CD4-positive, alpha-beta T cell (primary cell): ENCODE results near the gene COX6B1. TPM values are rescaled to one million over a fixed set of nuclear protein-coding genes. Genes with fewer than 3 reads are reported as not detected.

ENCODE experiments used
- ATAC-seq: fragments of 200-7000 bp; cut with Tn5 transposase; one replicate; pipeline ENCODE4 v1.10.0; 2022; ENCODE audit warnings: mild to moderate bottlenecking; ENCODE audit not compliant: poor library complexity
- CTCF ChIA-PET: fragments of 350-600 bp; sonication (Branson Sonifier 250); formaldehyde crosslinking; loops from one replicate; lab custom pipeline; 2021; ENCODE audit warnings: antibody characterized with exemption, inconsistent platforms; lab: Charles Lee
- POLR2A ChIA-PET: fragments of 350-600 bp; sonication (Branson Sonifier 250); formaldehyde crosslinking; loops from one replicate; lab custom pipeline; 2021; ENCODE audit warnings: antibody characterized with exemption, inconsistent platforms; lab: Charles Lee
- DNase-seq, 14 experiments: peaks; one replicate each; pipeline ENCODE4 v3.0.0-alpha.2; 2013 to 2020; ENCODE audit warnings: mixed read lengths in 2 of 14
- H3K27ac ChIP-seq, 2 donors: one replicate each; pipeline versions ENCODE4 v1.5.1 to v1.7.0; 2013; ENCODE audit warnings: low read length in 2 of 2, low read depth in 1 of 2, mild to moderate bottlenecking in 1 of 2
- H3K27me3 ChIP-seq, 2 experiments: 1 replicate in 1 of 2; 2 replicates in 1 of 2; pipeline versions ENCODE4 v1.6.1 to v1.7.0; 2013; ENCODE audit warnings: low read length in 2 of 2, control low read depth in 1 of 2, mild to moderate bottlenecking in 1 of 2, moderate library complexity in 1 of 2; ENCODE audit not compliant: insufficient read depth in 2 of 2, control insufficient read depth in 1 of 2
- H3K36me3 ChIP-seq: one replicate; pipeline ENCODE4 v1.6.1; 2013; ENCODE audit warnings: low read length, control low read depth; ENCODE audit not compliant: insufficient read depth
- H3K4me1 ChIP-seq: one replicate; pipeline ENCODE4 v1.6.1; 2013; ENCODE audit warnings: low read length, control low read depth; ENCODE audit not compliant: insufficient read depth
- H3K4me3 ChIP-seq: one replicate; pipeline ENCODE4 v1.5.1; 2013; ENCODE audit warnings: mild to moderate bottlenecking, low read length, moderate library complexity
- H3K9me3 ChIP-seq, 2 experiments: 1 replicate in 1 of 2; 2 replicates in 1 of 2; pipeline versions ENCODE4 v1.6.1 to v1.7.0; 2013; ENCODE audit warnings: low read length in 2 of 2, mild to moderate bottlenecking in 2 of 2, control low read depth in 1 of 2, moderate library complexity in 1 of 2; ENCODE audit not compliant: control insufficient read depth in 1 of 2, insufficient read depth in 1 of 2
- H3K27ac Mint-ChIP-seq: one replicate; pipeline ENCODE4 v1.8.0; 2020; ENCODE audit warnings: mixed read lengths
- H3K27me3 Mint-ChIP-seq: one replicate; pipeline ENCODE4 v1.8.0; 2021; ENCODE audit warnings: mixed read lengths
- H3K36me3 Mint-ChIP-seq: one replicate; pipeline ENCODE4 v1.8.0; 2021; ENCODE audit warnings: low read depth, mixed read lengths
- H3K4me1 Mint-ChIP-seq: one replicate; pipeline ENCODE4 v1.8.0; 2021; ENCODE audit warnings: low read depth, mixed read lengths
- H3K4me3 Mint-ChIP-seq: one replicate; pipeline ENCODE4 v1.8.0; 2020; ENCODE audit warnings: mild to moderate bottlenecking, mixed read lengths
- H3K9me3 Mint-ChIP-seq: one replicate; pipeline ENCODE4 v1.8.0; 2020; ENCODE audit warnings: mixed read lengths
- intact Hi-C, 2 experiments: fragments of 100-400 bp; cut with DNase I in 1 of 2; cut with micrococcal nuclease in 1 of 2; formaldehyde crosslinking; loops; one replicate each; pipeline versions ENCODE4 v1.15.1 to v1.9.0; 2023 to 2025; cut with DNase I, micrococcal nuclease
- total RNA-seq, 174 experiments: library from RNA in 2 of 174; stranded (reverse) in 2 of 174; gene quantifications; one replicate each; pipeline ENCODE4 v1.2.3 and lab custom pipeline; 2021 to 2026
- TF ChIP-seq, protein P1 (sequence below): fragments of 200-600 bp; IDR thresholded peaks from one replicate; pipeline ENCODE4 v1.8.0; 2022; ENCODE audit warnings: antibody characterized with exemption, mild to moderate bottlenecking

The COX6B1 gene
- total RNA-seq, 2 experiments from 2014 or later = 136 to 144 TPM

DNA sequence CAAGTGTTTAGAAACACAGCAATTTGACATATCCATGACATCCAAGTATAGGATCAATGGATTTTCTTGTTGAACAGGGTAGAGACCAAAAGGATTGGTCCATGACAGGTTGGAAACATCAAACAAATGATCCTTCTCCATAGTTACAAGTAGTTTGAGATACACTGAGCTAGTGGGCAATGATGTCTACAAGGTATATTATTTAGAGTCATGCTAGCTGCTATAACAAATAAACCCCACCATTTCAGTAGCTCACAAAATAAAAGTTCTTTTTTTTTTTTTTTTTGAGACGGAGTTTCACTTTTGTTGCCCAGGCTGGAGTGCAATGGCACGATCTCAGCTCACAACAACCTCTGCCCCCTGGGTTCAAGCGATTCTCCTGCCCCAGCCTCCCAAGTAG is 40.5 kb upstream of the COX6B1 start:
- H3K27ac Mint-ChIP-seq = no peak overlapping the region
- no peaks in the 10 kb centered on the region for H3K36me3 ChIP-seq
- no peak overlapping the region for H3K4me3 Mint-ChIP-seq
- ATAC-seq (no peak), DNase-seq (no peak)
- H3K9me3 Mint-ChIP-seq = peaks cover 3% of the 10 kb centered on the region
- TF ChIP-seq, protein P1, sequence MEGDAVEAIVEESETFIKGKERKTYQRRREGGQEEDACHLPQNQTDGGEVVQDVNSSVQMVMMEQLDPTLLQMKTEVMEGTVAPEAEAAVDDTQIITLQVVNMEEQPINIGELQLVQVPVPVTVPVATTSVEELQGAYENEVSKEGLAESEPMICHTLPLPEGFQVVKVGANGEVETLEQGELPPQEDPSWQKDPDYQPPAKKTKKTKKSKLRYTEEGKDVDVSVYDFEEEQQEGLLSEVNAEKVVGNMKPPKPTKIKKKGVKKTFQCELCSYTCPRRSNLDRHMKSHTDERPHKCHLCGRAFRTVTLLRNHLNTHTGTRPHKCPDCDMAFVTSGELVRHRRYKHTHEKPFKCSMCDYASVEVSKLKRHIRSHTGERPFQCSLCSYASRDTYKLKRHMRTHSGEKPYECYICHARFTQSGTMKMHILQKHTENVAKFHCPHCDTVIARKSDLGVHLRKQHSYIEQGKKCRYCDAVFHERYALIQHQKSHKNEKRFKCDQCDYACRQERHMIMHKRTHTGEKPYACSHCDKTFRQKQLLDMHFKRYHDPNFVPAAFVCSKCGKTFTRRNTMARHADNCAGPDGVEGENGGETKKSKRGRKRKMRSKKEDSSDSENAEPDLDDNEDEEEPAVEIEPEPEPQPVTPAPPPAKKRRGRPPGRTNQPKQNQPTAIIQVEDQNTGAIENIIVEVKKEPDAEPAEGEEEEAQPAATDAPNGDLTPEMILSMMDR = no peak
- ChIA-PET POLR2A (interaction anchor here (1.1 kb wide), 1 partner anchor 41 kb away, joined by 3 read pairs; the partner anchor contains the start of gene COX6B1), CTCF (no interaction called here)
- H3K36me3 Mint-ChIP-seq = peaks cover 4% of the 10 kb centered on the region
- H3K4me1 Mint-ChIP-seq = peaks cover 34% of the 10 kb centered on the region
- intact Hi-C loops = no loop called here
- H3K9me3 ChIP-seq = peaks cover 0 to 4% of the 10 kb centered on the region in 2 experiments
- no peaks in the 10 kb centered on the region for H3K27me3 ChIP-seq
- no peak overlapping the region for H3K27ac ChIP-seq
- no peak overlapping the region for H3K4me3 ChIP-seq
- no peaks in the 10 kb centered on the region for H3K27me3 Mint-ChIP-seq
- peaks cover 31% of the 10 kb centered on the region for H3K4me1 ChIP-seq

DNA sequence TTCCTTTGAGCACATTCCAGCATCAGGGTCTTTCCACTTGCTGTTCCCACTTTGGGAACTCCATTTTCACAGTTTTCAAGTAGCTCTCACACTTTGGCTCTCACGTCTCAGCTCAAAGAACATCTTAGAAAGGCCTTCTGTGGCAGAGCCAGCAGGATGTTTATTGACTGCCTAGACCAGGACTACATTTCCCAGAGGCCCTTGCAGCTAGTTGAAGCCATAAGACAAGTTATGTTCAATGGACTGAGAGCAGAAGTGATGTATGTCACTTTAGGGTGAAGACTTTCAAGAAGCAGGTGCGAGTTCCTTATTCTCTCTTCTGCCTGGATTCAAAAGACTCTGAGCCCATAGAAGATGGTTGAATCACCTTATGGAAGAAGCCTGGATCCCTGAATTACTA is 39.9 kb upstream of the COX6B1 start:
- Mint-ChIP-seq H3K36me3 (peaks cover 5% of the 10 kb centered on the region), H3K9me3 (peaks cover 3% of the 10 kb centered on the region), H3K4me1 (peaks cover 36% of the 10 kb centered on the region), H3K4me3 (peak overlapping the region; percentile 25), H3K27ac (peak overlapping the region; percentile 44), H3K27me3 (no peaks in the 10 kb centered on the region)
- ChIA-PET CTCF (no interaction called here), POLR2A (interaction anchor here (1.1 kb wide), 1 partner anchor 40 kb away, joined by 3 read pairs; the partner anchor contains the start of gene COX6B1)
- Histone ChIP-seq H3K27me3 (no peaks in the 10 kb centered on the region), H3K4me3 (no peak overlapping the region), H3K9me3 (peaks cover 0 to 4% of the 10 kb centered on the region in 2 experiments), H3K4me1 (peaks cover 37% of the 10 kb centered on the region), H3K27ac (no peak overlapping the region), H3K36me3 (no peaks in the 10 kb centered on the region)
- no peak for ATAC-seq
- intact Hi-C loops = no loop called here
- peak in 2 of 14 experiments; percentile 23 to 27 for DNase-seq
- TF ChIP-seq, protein P1 = no peak

- Histone ChIP-seq H3K9me3 (peaks cover 0 to 4% of the 10 kb centered on the region in 2 experiments), H3K4me3 (peak overlapping the region; percentile 0), H3K27me3 (no peaks in the 10 kb centered on the region), H3K4me1 (peaks cover 38% of the 10 kb centered on the region), H3K36me3 (peaks cover under 1% of the 10 kb centered on the region), H3K27ac (peak overlapping the region; percentile 36 to 69)
- H3K27ac Mint-ChIP-seq = peak overlapping the region; percentile 81
- TF ChIP-seq, protein P1 = no peak
- peaks cover 5% of the 10 kb centered on the region for H3K36me3 Mint-ChIP-seq
- H3K27me3 Mint-ChIP-seq = no peaks in the 10 kb centered on the region
- intact Hi-C loops = no loop called here
- peaks cover 36% of the 10 kb centered on the region for H3K4me1 Mint-ChIP-seq
- peak overlapping the region; percentile 70 for H3K4me3 Mint-ChIP-seq
- ChIA-PET CTCF (interaction anchor here (1.2 kb wide), 1 partner anchor 35 kb away, joined by 3 read pairs; no protein-coding TSS in a partner anchor), POLR2A (interaction anchor here (1.0 kb wide), 1 partner anchor 52 kb away, joined by 3 read pairs; no protein-coding TSS in a partner anchor)
- ATAC-seq (peak; percentile 43), DNase-seq (peak in 10 of 14 experiments; percentile 7 to 81 (median 32))
- H3K9me3 Mint-ChIP-seq = peaks cover 3% of the 10 kb centered on the region
Observed at GRCh38 chr19:35609851-35610353, 38.2 kb upstream of the COX6B1 start.
